GM19372 (cell line): ENCODE measurements around the gene SLC6A6.
"Not testable (repeated sequence)": the region's sequence is repeated elsewhere in the genome, so short reads cannot be mapped to it uniquely, and the experiment has no call there.

Source experiments
- ATAC-seq: cut with Tn5 transposase; IDR thresholded peaks from one replicate; pipeline ENCODE4 v1.9.1; 2021; ENCODE audit warnings: mild to moderate bottlenecking, low read depth, moderate library complexity; ENCODE audit not compliant: unreplicated experiment

The SLC6A6 gene

DNA sequence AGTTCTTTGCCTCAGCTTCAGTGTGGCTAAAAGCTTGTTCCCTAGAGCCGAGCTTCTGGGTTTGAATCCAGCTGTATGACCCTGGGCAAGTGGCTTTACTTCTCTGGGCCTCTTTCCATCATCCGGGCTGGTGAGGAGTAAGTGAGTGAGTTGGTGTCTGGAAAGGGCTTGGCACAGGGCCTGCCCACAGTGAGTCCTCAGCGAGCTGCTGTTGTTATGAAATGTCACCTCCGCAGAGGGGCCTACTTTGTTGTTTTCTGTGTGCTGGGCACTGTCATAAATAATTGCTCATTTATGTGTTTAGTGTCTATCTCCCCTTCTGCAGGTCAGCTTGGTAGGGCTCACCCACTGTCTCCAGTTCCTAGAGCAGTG, 31.7 kb downstream of the SLC6A6 start:
- ATAC-seq: no peak

DNA sequence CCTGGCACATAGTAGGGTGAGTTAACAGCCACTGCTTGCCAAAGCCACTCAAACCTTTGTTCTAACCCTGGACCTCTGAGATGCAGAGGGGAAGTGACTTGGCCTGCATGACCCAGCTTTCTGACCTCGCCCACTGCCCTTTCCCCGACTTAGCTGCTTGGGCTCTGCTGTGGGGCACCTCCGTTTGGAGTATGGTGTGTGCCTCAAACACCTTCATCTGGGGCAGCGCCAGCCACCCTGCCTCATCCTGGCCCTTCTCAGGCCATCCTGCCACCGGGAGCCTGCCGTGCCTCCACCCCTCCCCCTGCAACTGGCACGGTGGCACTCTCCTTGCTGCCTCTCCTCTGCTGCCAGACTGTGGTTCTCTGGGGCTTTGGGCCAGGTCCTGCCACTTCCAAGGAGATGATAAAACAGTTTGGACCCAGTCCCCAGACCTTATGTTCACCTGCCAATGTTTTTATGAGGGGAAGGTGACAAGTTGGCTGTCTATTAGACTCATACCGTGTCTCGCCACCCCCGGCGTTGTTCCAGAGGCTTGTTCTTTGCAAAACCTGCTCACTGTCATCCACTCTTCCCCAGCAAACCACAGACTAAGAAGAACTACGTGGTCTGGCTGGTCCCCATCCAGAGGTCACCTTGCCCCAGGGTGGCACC, 32.2 kb downstream of the SLC6A6 start:
- no peak for ATAC-seq

DNA sequence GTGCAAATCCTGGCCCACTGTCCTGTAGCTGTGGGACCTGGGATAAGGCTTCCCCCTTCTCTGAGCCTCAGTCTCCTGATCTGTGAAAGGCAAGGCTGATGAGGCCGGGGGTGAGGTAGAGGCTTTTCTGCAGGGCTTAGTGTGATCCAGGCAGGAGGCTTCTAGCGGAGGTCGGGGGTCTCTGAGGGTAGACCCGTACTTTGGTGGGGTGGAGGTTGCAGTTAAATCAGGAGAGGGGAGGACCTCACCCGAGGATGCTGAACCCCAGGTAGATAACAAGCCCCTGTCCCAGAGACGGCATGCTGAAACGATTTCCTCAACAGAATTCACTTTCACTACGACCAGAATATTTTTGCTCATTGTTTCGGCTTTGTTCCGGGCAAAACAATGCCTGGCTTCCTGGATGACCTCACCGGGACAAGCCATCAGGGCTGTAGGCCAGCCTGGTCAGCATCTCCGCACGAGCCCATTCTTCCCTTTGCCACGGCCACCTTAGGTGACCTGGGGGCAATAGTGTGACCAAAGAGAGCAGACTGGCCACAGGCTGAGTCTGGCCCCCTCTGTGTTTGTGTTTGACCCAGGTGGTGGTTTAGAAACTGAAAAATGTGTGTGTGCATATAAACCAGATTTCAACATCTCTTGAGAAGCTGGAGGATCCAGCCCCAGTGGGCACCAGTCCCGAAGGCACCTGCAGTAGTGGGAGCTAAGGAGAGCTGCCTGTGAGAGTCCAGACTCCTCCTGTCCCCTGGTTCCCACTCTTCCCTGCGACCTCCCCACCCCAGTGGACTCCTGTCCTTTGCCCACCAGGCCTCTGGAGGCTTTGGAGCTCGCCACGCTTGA, 33.0 kb downstream of the SLC6A6 start:
- ATAC-seq: no peak

DNA sequence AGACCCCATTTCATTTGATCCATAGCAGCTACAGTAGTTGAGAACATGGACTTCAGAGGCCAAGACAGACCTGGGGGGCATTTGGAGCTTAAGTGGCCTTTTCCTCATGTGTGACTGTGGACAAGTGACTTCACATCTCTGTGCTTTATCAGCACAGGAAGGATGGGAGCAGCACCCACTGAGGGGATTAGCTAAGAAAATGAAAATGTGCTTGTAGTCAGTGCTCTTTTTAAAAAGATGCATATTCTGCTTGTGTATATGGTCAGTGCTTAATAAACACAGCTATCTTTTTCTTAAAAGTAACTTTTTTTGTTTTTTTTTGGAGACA, 34.5 kb downstream of the SLC6A6 start:
- no peak for ATAC-seq

DNA sequence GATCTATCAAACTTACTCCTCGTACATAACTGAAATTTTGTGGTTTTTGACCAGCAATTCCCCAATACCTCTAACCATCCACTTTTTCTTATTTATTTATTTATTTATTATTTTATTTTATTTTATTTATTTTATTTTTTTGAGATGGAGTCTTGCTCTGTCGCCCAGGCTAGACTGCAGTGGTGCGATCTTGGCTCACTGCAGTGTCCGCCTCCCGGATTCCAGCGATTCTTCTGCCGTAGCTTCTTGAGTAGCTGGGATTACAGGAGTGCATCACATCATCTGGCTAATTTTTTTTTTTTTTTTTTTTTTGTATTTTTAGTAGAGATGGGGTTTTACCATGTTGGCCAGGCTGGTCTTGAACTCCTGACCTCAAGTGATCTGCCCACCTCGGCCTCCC, 35.3 kb downstream of the SLC6A6 start:
- not testable (repeated sequence) for ATAC-seq

DNA sequence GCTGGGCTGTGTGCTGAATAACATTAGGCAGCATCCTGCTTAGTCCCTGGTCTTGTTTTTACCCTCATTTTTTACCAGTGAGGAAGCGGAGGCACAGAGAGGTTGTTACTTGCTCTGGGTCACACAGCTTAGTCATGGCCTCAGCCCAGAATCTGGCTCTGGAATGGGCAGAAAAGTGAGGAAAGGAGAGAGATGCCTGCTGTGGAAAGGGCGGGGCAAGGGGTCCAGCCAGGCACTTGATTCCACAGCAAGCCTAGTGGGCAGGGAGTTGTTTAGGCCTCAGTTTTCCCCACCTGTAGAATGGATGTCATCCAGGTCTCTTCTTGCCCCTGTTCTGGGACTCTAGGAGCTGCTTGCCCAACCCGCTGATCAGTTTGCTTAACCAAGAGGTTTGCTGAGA, 35.9 kb downstream of the SLC6A6 start:
- ATAC-seq: no peak

DNA sequence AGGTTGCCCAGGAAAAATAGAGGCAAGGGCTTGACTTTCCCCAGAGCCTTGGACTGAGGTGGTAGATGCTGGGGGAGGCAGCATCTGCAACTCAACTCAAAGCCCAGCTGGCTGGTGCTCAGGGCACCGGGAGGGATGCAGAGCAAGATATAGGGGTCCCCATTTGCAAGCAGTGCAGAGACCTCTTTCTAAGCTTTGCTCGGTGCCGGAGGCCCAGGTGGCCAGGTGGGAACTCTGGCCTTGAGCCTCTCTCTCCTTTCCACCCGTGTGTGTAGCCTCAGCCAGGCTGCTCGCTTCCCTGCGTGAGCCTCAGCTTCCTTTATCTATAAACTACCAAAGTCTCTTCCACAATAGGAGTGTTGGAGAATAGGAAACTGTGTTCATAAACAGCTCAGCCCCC, 36.5 kb downstream of the SLC6A6 start:
- no peak for ATAC-seq

DNA sequence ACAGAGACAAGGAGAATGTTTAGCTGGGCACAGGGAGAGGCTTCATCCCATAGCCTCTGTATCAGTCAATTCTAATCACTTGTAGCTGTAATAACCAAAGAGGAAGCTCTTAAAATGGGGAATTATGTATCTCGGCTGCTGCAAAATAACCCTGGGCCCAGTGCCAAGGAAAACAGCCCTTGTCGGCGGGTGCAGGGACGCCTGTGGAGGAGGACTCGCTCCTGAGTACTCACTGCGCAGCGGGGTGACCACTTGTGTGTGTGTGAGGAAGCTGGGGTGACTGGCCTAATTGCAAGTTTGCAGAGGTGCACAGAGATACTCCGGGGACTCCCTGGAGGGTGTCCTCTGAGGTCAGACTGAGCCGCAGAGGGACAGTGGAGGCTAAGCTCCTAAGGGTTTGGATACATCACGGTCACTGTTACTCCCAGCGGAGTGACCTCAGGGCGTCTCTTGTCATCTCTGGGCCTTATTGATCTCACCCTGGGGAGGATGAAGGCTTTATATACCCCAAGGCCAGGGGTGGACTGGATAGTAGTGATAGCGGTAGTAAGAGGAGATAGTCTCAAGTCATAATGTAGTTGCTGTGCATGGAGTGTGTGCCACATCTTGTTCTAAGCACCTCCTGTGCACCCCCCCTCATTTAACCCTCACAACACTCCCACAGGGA, 37.2 kb downstream of the SLC6A6 start:
- no peak for ATAC-seq

DNA sequence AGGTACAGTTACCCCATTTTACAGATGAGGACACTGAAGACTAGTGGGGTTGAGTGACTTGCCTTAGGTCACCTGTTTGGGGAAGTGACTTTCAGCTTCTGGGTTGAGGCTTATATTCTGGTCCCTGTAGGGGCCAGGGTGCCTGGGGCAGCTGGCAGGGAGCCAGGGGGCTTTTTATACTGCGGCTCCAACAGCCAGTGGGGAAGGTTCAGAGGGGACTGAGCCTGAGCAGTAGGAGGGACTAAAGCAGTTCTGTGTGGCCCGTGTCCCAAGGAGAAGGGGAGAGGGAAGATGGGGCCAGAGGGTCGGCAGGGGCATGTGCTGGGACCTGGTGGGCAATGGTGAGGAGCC, 37.7 kb downstream of the SLC6A6 start:
- ATAC-seq: no peak

DNA sequence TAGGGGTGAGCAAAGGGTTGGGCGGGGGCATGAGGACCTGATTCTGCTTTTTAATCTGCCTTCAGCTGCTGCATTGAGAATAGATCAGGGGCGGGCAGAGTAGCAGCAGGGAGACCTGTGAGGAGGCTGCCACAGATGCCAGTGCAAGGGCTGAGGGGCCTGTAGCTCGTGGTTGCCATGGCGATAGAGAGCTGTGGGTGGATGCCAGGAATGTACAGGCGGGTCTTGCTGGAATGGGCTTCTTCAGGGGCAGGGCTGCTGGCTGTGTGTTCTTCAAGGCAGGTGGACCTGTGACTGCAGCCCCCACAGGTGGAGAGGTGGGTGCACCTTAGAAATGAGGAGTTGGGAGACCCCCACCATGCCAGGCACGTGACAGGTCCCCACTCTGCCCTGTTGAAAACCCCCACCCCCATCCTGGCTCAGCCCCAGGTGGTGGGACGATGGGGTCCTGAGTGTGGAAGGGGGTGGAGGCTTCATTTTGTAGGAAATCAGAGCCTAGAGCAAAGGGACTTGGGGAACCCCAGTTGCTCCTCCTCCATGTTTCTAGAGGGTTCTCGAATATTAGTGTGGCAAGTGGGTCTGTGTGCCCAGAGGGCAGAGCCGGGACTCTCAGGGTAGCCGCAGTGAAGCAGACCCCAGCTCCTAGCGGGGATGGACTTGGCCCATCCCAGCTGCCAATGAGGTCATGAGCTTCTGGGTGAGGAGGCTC, 38.3 kb downstream of the SLC6A6 start:
- no peak for ATAC-seq

DNA sequence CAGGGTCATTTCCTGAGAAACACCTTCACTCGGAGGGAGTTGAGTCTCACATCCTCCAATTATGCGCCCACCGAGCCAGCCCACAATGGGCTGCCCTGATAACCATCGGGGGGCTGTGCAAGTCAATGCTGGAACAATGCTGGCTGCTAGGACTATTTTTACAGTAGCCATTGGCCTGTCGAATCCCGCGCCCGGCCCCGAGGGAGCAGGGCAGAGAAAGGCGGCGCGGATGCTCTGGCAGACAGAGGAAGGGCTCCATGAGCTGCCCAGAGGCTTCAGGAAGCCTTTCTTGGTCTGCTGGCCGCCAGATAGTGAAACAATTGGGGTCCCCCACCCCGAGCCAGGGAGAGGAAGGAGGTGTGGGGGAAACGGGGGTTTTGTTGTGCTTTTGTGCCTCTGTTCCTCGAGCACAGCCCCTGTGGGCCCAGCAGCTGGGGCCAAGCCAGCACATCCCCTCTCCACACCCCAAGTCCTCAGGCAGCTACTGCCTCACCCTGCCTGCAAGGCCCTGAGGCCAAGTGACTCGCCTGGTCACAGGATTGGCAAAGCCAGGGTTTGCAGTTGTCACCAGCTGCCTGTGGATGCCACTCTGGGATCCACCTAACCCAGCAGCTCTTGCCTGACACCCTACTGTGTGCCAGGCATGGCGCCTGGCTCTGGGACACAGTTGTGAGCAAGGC, 39.0 kb downstream of the SLC6A6 start:
- ATAC-seq: no peak

DNA sequence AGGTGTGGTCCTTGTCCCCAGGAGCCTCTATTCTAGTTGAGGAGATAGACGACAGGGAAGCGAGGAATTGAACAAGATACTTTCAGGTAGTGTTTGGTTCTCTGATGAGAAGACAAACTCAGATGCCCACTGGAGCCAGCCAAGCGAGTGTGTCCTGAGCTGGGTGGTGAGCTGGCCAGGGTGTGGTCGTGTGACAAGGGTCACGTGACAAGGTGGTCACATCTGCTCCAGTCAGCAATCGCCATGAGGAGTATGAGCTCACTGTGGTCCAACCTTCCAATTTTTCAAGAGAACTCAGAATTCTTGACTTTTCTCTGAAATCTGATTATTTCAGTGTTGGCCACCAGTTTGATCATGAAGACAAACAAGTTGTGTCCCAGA, 39.5 kb downstream of the SLC6A6 start:
- no peak for ATAC-seq

DNA sequence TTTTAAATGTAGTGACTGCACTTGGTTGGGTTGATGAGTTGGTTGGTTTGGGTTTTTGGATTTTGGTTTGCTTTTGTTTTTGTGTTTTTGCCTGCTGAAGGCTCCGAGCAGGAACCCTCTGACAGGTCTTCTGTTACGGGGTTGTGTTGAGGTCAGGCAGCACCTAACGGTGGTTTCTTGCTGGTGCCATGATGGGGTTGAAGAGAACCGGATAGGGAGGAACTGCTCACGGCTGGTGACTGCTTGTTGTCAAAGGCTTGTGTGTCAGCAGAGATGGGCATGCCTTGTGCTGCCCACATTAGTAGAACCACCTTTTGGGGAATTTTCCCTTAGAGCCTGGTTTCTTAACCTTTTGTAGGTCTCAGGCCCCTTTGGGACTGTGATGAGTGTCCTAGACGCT, 42.0 kb downstream of the SLC6A6 start:
- ATAC-seq: no peak

DNA sequence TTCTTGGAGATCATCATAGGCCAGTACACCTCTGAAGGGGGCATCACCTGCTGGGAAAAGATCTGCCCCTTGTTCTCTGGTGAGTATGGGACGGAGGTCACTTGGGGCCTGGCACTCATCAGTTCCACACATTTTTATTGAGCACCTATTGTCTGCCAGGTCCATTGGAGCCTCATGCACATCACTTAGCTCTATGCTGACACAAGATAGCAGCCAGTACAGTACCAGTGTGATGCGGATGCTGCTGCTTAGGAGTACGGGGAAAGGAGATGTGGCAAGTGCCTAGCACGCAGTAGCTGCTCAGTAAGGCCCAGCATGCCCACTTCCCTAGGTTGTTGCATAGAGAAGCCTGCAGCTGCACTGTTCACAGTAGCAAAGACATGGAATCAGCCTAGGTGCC, 43.4 kb downstream of the SLC6A6 start:
- ATAC-seq: no peak

DNA sequence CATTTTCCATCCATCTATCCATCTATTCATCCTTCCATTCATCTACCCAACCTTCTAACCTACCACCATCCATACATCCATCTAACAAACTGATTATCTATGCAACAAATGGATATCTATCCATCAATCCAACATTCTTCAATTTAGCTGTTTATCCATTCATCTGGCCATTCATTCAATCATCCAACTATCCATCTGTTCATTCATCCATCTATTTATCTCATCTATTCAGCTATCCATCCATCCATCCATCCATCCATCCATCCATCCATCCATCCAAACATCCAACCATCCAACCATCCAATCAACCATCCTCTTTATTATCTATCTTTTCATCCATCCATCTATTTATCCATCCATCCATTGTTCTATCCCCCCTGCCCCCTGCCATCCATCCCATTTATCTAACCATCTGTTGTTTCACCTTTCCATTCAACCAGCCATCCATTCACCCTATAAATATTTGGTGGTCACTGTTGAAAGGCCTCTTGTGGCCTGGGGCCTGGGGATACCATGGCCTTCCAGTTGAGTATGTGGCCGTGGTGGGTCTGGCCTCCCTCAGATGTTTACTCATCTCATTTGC, 44.7 kb downstream of the SLC6A6 start:
- ATAC-seq: no peak

DNA sequence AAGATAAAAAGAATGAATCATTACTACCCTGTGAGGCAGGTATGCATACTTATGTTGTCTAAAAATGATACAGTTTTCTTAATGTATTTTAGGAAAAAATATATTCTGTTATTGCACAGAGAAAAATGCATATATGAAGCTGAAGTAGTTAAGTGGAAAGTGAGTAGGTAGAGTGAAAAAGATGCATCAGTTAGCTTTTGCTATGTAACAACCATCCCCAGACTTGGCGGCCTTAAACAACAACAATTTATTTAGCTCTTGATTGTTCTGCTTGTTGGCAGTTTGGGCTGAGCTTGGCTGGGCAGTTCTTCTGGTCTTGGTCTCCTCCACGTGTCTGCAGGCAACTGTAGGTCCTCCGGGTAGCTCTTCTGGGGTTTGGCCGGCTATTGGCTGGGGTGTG, 45.7 kb downstream of the SLC6A6 start:
- ATAC-seq: no peak

DNA sequence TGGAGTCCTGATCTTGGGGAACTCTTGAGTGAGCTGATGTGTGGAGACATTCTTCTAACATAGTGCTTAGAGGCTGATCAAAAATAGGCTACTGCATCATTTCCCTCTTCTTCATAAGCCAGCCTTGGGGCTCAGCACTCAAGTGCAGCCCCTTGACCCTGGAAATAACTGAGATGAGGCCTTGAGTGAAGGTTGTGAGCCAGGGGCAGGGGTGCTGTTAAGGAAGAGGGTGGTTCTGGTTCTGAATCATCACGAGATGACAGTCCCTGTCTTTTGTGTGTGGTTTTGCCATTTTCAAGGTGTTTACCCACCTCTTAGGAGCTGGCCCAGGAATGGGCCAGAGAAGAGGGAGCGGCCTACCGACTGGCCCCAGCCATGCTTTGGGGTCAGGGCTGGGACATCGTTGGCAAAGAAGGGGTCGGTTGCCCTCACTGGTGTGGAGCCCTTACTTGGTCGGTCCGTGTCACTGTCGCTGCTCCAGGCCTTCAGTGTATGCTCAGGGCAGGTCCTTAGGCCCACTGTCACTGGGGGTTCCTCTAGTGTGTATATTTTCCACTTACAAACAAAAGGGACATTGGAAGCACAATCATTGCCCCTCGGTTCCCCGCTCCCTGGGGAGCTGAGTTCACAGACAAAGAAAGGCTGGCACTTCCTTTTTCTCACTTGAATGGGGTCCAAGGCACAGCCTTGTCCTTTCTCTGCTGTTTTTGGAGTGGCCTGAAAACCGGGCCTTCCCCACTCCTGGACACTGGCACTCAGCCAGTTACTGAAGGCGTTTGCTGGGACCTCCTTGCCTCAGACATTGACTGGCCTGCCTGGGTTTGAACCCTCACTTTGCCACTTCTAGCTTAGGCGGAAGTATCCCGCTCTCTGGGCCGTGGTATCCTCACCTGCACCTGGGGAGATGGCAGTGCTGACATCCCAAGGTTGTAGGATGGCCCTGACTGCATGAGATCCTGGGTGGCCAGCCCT, 46.6 kb downstream of the SLC6A6 start:
- no peak for ATAC-seq

DNA sequence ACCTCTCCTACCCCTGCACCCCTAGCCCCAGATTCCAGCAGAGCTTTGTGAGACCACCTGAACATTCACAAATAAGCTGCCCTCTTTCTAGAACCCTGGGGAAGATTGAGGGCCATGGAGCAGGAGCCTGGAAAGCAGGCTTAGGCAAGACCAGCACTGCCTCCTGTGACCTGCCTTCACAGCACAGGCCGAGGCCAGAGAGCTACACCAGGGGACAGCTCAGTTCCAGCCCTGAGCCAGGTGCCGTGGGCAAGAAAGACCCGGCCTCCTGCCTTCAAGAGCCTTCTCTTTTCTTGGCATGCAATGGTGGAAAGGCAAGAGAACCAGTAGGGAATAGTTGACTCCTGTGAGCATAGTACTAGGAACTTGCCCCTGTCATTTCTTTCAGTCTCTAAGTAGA, 48.1 kb downstream of the SLC6A6 start:
- ATAC-seq: no peak

DNA sequence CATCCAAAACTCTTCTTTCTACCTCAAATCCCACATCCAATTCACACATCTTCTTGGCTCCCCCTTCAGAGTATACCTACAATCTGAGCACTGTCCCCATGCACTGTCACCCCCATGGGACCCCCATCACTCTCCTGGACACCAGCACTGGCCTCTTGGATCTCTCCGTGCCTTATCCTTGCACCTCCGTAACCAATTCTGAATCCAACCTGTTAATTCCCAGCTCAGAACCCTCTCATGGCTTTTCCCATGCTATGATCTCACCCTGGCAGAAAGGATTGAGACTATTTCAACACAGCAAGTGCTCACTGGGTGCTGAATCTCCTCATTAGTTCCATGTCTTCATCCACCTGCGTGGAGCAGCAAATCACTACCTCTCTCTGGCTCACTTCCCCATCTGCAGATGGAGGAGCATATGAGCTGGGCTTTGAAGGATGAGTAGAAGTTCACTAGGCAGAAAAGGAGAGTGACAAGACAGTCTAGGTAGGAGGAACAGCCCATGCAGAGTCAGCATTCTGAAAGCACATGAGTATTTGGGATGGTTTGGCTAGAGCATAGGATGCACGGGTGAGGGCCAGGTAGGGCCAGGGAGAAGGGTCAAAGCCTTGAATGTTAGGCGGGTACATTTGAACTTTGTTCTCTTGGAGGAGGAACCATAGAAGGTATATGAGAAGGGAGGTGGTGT, 48.7 kb downstream of the SLC6A6 start:
- ATAC-seq: no peak
